GM04503 (cell line): ENCODE results near the gene C19orf47.

Source experiments
- DNase-seq: peaks from one replicate; pipeline ENCODE4 v3.0.0-alpha.2; 2012; ENCODE audit warnings: low read depth

C19orf47 gene

GRCh38 chr19:40348125-40348913, at the start of gene C19orf47, which contains the start of gene PLD3:
Gene C19orf47 (minus strand): TSS chr19:40348397. CDS start chr19:40341857, 6,540 bp downstream.
Gene PLD3 (plus strand): TSS chr19:40348695. CDS start chr19:40366484, 17,789 bp downstream.
- peak; percentile 89 for DNase-seq

DNA sequence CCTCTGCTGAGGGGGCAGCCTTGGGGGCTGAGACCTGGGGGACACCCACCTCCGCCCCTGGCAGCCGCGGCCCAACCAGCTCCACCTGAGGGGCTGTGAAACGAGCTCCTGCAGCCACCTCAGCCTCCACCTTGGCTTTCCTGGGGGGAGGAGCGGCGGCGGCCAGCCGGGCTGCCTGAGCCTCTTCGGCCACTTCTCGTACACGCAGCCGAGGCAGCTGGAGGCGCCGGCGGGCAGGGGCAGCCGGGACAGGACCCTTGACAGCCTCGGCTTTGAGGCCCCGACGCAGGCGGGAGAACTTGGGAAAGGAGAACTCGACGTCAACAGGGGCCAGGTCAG, 49.3 kb upstream of the C19orf47 start:
- no peak for DNase-seq

DNA sequence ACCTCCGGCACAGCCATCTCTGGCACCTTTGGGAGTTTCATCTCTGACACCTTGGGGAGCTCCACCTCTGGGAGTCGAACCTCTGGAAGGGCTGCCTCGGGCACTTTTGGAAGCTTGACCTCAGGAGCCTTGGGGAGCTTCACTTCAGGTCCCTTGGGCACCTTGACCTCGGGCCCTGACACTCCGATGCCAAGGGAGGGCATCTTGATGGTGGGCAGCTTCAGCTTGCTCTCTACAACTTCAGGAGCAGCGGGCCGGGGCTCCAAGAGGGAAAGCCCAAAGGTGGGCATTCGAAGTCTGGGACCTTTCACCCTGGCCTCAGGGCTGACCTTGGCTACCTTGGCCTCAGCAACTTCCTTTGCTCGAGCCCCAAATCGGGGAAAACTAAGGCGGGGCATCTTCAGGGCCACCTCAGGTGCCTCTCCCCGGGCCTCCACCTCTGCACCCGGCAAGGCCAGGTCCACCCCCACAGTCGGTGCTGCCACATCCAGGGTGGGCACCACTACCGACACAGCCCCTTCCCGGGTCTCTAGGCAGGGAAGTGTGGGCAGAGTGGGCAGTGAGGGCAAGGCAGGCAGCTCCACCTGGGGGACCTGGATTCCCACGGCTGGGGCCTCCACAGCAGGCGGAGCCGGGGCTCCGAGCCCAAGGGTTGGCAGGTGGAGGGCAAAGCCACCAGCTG, 48.8 kb upstream of the C19orf47 start:
- no peak for DNase-seq

GRCh38 chr19:40395956-40396355, 47.8 kb upstream of the C19orf47 start:
- DNase-seq = no peak

- DNase-seq = no peak
Observed at GRCh38 chr19:40394816-40395210, 46.6 kb upstream of the C19orf47 start.

- no peak for DNase-seq
Observed at GRCh38 chr19:40393894-40394815, 46.0 kb upstream of the C19orf47 start.

- no peak for DNase-seq
Observed at GRCh38 chr19:40392894-40393517, 44.8 kb upstream of the C19orf47 start.

DNA sequence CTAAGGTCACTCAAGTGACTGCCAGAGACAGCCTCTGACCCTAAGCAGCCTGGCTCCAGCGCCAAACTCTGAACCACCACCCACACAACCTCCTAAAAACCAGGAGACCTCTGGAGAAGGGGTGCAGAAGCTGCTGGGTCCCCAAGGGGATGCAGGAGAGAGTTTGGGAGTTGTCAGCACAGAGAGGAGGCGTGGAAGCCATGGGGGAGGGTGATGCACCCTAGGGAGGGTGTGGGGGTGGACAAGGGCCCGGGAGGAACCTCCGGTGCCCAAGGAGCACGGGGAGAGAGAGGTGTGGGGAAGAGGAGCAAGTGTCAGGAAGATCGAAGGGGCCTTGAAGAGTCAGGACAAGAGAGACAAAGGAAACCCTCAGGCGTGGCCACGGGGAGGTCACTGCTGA, 43.9 kb upstream of the C19orf47 start:
- DNase-seq = no peak

- DNase-seq = no peak
Observed at GRCh38 chr19:40390084-40390742, 42.0 kb upstream of the C19orf47 start, which contains the start of gene HIPK4. Gene HIPK4 (minus strand): TSS chr19:40390181. CDS start chr19:40389902, 279 bp downstream.

DNA sequence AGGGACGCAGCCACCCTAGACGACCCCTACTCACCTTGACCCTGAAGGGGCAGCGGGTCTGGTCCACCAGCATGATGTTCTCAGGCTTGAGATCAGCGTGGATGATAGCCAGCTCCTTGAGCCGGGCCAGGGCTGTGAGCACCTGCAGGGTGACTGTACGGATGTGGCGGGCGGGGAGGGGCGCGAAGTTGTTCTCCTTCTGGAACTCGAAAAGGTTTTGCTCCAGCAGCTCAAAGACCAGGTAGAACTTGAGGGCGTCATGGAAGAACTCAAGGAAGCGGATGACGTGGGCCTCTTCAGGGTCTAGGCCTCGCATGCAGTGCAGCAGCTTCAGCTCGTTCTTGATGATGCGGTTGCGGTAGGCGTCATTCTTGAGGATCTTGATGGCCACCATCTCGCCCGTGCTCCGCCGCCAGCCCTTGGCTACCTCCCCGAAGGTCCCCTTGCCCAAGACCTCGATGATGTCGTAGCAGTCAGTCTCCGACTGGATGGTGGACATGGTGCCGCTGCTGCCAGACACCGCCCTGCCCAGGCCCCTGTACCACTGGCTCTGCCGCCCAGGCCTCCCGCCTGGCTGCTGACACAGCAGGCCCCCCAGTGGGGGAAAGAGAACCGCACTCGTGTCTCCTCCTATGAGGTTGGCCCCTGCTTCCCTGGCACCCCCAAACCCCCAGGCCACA, 41.3 kb upstream of the C19orf47 start:
- no peak for DNase-seq

DNA sequence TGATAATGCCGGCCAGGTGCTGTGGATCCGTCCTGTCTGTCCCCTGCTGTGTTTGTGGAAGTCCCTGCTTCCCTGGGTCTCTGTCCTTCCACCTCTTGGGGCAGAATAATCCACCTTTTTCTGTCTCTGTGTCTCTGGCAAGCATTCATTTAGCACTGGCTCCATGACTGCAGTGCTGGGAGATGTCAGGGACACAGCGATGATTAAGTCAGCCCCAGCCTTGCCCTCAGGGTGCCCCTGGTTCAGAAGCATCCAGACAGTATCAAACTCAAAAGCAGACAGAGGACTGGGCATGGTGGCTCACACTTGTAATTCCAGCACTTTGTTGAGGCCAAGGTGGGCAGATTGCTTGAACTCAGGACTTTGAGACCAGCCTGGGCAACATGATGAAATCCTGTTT, 40.3 kb upstream of the C19orf47 start:
- DNase-seq = no peak

GRCh38 chr19:40387155-40387554, 39.0 kb upstream of the C19orf47 start:
- no peak for DNase-seq

- DNase-seq = no peak
Observed at GRCh38 chr19:40383668-40384248, 35.6 kb upstream of the C19orf47 start.

GRCh38 chr19:40381321-40381720, 33.1 kb upstream of the C19orf47 start:
- no peak for DNase-seq

DNA sequence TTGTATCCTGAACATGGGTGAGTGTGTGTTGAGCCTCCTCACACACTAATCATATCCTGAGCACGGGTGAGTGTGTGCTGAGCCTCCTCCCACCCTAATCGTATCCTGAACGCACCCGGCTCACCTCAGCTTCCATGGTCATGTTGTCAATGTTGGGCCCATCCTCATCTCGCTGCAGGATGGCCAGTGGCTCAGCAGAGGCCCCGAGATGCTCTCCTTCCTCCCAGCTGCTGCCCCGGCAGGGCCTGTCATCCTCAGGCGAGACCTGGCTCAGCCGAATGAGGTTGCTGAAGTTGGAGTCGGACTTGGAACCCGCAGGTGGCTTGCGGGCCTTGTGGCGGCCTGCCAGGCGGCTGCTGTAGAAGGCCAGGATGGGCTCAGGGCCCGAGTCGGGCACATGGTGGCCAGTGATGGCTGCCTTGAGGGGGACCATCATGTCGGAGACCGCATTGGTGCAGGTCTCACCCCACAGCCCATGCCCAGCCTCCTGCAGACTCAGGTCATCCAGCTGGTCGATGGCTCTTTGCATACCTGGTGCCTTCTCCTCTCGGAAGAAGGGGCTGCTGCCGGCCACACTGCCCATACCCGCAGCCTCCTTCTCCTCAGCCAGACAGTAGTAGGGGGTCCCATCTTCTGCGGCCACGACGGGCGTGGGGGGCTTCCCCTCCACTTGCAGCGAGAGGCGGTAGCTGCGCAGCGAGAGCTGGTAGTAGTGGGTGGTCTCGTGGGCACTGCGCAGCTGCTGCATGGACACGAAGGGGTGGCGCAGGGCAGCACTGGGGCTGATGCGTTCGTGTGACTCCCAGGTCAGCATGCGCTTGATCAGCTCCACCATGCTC, 32.2 kb upstream of the C19orf47 start:
- DNase-seq = no peak

GRCh38 chr19:40379446-40380198, 31.4 kb upstream of the C19orf47 start:
- no peak for DNase-seq

- DNase-seq = no peak
Observed at GRCh38 chr19:40378509-40378908, 30.3 kb upstream of the C19orf47 start.

GRCh38 chr19:40377876-40378385, 29.7 kb upstream of the C19orf47 start:
- no peak for DNase-seq
